Activated naive CD4-positive, alpha-beta T cell treated with Interleukin-2 at 50 U/mL for 16 hours (primary cell): ENCODE data around the gene PATJ.

Experiments used
- DNase-seq: peaks from one replicate; pipeline ENCODE4 v3.0.0-alpha.2; 2020

Gene PATJ

DNA sequence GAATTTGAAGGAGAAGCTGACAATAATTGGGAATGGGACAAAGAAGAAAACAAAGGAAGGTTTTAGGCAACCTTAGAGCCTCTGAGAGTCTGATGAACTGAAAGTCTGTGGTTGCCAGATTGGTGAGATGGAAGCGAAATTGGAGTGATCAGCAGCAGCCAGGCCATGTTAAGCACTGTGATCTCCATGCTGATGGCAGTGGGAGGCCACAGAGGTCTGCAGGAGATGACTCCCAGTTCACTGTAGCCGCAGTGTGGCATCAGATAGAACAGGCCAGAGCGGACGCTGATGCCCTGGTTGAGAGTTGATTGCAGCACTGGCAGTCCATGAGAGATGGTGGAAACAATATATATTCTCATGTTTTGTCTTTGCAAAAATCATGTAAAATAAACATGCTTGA lies 314.9 kb downstream of the PATJ start:
- DNase-seq: no peak

DNA sequence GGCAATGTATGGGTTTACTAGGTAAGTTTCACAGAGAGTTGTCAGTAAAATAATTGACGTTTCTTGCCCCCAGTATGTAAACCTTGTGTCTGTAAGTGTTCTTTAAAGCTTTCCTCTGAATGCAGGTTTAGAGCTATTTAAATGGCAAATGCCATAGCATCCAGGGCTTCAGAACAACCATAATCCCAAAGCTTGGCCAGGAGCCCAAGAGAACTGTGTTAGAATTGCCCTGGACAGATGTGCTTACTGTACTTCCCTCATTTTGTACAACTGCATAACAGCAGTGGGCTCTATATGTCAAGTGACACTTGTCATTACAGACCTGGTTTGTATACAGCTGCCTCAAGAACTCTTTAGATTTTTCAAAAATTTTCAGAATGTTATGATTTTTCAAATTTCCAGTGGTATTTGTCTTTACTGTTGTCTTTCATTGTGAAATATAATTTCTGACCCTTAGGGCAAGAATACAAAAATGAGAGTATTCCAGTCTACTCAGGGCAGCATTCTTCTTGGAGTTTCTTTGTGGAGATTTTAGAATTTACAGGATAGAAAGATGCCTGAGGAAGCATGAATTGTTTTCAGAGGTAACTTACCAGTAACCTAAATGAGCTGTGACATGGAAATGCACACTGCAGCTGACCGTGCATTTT lies 315.5 kb downstream of the PATJ start:
- no peak for DNase-seq

DNA sequence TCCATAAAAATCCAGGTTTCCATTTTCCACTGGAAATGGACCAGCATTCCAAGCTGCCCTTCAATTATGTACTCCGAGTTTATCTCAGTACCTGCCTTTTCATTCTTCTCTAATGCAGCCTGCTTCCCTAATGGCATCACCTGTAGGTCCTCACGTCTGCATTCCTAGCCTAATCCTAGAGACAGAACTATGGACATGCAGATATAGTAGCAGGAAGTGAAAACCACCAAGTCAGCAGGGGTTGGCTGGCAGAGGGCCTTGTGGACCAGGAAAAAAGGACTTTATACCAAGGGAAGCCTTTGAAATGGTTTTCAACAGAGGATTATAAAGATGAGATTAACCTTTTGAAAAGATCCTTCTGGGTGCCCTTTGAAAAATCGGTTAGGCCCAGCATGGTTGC lies 316.7 kb downstream of the PATJ start:
- DNase-seq: no peak

DNA sequence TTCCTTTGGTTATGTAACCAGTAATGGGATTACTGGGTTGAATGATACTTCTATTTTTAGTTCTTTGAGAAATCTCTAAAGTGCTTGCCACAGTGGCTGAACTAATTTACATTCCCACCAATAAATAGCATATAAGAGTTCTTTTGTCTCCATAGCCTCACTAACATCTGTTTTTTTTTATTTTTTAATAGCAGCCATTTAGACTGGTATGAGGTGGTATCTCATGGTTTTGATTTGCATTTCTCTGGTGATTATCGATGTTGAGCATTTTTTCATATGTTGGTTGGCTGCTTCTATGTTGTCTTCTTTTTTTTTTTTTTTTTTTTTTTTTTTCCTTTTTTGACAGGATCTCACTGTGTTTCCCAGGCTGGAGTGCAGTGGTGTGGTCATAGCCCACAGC lies 319.8 kb downstream of the PATJ start:
- no peak for DNase-seq

DNA sequence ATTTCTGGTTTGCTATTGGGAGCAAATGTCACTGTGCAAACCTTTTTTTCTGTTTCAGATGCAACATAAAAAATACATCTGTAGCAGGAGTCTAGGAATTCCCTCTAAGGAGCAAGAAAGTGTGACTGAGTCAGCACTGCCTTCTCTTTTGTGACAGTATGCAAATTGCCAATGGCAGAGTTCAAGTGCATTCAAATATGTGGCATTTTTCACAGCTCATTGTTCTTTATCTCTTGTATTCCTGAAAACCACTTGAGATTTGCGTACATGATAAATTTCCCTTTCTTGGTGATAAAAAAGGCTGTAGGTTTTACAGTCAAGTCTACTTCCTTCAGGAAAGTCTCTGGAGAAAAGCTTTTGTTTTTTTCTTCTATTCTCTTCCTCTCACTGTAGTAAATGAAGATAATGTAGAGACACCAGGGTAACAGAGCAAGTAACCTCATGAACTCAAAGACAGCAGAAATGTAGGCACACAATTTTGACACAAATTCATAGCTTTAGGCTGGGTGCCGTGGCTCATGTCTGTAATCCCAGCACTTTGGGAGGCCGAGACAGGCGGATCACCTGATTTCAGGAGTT lies 322.6 kb downstream of the PATJ start:
- no peak for DNase-seq

- no peak for DNase-seq
These were observed 324.4 kb downstream of the PATJ start for GRCh38 chr1:62066713-62067112.

- DNase-seq: no peak
These were observed 326.1 kb downstream of the PATJ start for GRCh38 chr1:62068416-62068843.

DNA sequence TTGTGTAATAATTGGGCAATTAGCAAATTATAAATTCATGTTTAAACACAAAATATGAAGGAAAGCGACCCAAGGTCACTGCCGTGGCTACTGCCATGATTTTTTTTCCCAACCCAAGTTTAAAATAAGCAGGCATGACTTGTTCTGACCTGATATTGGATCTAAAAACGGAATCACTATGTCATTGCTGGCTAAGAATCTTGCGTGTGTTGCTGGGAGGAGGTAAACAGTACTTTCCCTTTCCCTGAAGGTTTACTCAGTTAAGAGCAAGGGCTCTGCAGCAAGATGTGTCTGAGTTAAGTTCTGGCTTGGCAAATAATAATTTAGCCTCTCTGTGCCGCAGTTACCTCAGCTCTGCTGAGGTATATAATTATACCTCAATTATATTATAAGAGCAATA lies 326.7 kb downstream of the PATJ start:
- no peak for DNase-seq

- no peak for DNase-seq
These were observed 328.2 kb downstream of the PATJ start for GRCh38 chr1:62070384-62071011.

DNA sequence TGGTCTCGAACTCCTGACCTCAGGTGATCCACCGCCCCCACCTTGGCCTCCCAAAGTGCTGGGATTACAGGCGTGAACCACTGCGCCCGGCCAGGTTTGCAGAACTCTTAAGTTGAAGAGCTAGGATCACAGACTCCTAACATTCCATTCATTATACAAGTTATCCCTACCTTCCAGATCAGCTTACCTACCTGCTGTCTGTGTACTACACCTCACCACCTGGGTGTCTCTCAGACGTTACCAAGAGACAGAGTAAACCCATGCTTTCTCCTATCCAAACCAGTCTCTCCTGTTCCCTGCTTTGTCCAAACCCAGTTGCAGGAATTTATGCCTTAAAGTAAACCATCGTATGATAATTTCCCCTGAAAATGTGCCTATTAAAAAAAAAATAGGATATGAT lies 329.4 kb downstream of the PATJ start:
- no peak for DNase-seq

DNA sequence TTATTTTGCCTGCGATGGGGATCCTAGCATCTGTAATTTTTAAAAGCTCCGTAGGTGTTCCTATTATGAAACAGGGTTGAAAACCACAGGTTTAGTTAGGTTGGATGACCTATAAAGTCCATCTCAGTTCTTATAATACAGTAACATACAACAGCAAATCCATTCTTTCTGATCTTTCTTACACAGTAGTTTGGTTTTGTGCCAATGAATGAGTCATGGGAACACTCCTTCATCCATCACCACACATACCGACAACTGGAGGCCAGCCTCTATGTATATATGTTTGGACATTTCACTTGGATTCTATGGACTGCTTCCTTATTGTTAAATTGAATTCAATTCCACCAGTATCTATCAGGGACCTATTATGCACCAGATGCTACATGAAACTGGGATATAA lies 334.0 kb downstream of the PATJ start:
- DNase-seq: no peak

GRCh38 chr1:62077821-62078220 lies 335.5 kb downstream of the PATJ start:
- DNase-seq: no peak

- DNase-seq: peak; percentile 39
These were observed 340.4 kb downstream of the PATJ start for GRCh38 chr1:62082456-62083363.

GRCh38 chr1:62084310-62084890 lies 342.1 kb downstream of the PATJ start:
- no peak for DNase-seq

- DNase-seq: no peak
These were observed 346.2 kb downstream of the PATJ start for GRCh38 chr1:62088439-62088838.

DNA sequence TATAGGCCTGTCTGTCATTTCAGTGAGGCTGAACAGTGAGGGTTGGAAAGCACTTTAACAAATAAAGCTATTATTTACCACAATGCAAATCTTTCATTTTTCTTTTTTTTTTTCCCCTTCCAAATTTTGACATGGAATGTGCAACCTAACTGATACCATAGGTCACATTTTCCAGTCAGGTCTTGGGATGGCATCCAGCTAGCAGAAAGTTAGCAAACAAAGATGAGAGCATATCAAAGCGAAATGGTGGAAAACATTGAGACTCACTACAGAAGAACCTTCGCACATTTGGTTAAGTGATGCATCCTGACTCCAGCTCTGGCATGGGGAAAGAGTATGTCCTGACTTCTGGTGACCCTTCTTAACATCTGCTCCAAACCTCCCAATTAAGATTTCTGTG lies 347.3 kb downstream of the PATJ start:
- no peak for DNase-seq

- DNase-seq: no peak
These were observed 347.7 kb downstream of the PATJ start for GRCh38 chr1:62090016-62090415.

DNA sequence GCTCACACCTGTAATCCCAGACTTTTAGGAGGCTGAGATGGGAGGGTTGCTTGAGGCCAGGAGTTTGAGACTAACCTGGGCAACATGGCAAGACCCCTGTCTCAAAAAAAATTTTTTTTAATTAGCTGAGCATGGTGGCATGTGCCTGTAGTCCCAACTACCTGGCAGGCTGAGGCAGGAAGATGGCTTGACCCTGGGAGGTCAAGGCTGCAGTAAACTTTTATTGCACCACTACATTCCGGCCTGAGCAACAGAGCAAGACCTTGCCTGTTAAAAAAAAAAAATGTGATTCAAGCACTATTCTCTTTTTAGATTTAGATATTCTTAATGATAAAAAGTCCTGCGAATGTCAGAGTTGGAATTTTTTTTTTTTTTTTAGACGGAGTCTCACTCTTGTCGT lies 349.8 kb downstream of the PATJ start:
- DNase-seq: no peak

DNA sequence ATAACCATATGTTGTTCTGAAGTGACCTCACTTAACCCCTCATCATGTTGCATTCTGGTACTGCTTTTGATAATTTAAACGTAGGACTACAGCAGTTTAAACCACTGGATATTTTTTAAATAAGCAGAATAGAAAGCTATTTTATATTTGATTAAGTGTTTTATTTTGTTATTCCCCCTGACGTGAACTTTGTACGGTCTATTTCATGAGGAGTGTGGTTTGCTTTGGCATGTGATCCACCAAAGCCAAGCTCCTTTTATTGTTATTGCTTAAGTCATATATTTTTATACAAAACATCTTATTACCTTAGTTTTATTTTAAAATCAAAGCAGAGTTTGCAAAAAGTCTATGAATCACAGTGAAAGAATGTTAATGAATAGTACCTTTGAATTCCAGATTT lies 351.0 kb downstream of the PATJ start:
- no peak for DNase-seq

DNA sequence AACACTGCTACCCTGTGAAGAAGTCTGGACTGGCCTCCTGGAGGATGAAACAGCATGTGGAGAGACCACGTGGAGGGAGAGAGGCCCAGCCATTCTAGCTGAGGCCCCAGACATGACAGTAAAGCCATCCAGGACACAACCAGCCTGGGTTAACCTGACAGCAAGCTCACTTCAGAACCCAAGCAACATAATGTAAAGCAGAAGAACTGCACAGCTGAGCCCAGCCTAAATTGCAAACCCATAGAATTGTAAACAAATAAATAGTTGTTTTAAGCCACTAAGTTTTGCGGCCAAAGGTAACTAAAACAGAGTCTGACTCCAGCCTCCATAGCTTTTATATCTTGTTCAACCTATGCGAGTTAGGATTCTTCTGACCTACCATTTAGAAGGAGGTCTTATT lies 355.2 kb downstream of the PATJ start:
- DNase-seq: no peak

DNA sequence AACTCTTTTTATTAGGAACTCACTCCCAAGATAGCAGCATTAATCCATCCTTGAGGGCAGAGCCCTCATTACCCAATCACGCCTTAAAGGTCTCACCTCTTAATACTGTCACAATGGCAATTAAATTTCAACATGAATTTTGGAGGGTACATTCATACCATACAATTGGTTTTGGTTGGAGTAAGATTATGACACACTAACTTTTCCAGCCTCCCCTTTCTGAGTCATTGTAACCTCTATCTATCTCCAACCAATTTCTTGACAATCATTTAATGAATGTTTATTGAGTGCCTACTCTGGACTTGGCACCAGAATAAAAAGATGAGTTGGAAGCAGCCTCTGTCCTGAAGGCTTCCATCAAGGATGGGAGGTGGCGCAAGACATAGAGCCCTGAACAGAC lies 358.2 kb downstream of the PATJ start:
- DNase-seq: no peak

GRCh38 chr1:62103846-62104245 lies 361.6 kb downstream of the PATJ start:
- DNase-seq: no peak

DNA sequence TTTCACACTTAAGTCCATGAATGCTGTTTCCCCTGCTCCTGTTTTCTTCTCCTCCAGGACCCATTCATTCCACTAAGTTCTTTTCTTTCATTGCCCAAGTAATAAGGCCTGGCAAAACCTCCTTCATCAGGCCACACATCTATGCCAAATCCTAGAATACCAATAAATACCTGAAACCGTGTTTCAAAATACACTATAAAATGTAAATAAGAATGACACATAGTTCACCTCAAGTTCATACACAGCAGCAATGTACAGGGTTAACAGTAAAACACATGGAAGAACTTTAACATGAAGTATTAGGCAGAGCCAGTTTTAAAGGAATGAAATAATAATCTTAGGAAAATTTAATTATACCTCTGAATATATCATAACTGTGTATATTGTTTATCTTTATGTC lies 365.6 kb downstream of the PATJ start:
- DNase-seq: no peak
